ENCODE results near the gene ZBED5.

DNA sequence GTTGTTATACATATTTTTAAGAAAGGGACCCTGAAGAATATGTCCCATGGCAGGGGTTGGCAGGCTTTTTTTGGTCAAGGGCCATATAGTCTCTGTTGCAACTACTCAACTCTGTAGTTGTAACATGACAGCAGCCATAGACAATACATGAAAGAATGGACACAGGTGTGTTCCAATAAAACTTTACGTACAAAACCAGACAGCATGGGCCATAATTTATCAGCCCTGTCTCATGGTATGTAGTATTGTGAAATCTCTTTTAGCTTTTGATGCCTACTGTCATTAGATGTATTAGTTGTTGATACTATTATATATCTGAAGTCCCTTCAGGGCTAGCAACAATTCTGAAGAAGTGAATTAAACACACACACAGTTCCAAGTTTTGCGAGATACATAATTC is 2.6 kb downstream of the ZBED5 start:
- TF ChIP-seq CTCF (conservative IDR thresholded peaks at IDR 0.05) (no peak), ZFX (IDR thresholded peaks at IDR 0.05) (no peak)

All from C4-2B (cell line).